ENCODE measurements around the gene CABP1. TPM values are rescaled to one million over a fixed set of nuclear protein-coding genes. Genes with fewer than 3 reads are reported as not detected.

CABP1 gene
- total RNA-seq, 4 donors from 2014 or later, result 0.51 to 6.4 (median 2.1) TPM; not detected in 1

DNA sequence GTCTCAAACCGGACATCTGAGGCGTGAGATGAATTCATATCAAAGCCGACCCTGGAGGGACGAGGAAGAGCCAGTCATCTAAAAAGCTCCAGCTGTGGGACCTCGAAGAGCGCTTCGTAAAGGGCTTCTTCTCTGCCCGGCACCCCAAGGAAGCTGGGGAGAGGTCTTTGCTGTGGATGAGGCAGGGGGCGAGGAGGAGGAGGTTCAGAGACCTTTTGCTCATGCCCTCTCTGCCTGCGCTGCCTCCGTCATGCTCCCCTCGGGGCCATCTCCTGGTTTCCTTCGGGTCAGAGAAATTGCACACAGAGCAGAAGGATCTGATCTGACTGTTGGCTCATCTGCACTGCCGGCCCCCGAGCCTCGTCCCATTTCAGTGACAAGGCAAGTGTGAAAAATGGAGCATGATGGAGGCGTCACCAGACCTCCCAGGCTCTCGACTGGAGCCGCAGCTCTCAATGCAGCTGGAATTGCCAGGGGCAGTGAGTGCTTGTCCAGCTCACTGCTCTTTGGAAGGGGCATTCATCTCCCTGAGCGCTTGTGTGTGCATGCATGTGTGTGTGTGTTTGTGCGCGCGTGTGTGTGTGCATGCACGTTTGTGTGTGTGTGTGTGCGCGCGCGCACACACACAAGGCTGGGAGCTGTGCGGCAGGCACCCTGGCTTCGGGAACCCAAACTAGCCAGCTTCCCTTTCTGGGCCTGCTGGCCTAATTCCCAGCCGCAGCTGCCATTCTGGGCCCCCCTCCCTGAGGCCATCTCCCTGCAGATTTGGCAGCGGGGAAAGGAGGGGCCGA lies 9.2 kb downstream of the CABP1 start:
- peak in 1 of 2 donors; percentile 22 for DNase-seq
- intact Hi-C loops (cut with DNase I; ENCODE audit: low total_unique reads), result loop anchor here (5.0 kb wide), 1 partner anchor 63 kb away; the partner anchor contains the start of gene UNC119B
- H3K27ac ChIP-seq, result peak overlapping the region; percentile 62 to 76
- no peaks in the 10 kb centered on the region for H3K27me3 ChIP-seq
- H3K4me1 ChIP-seq, result no peaks in the 10 kb centered on the region
- no peaks in the 10 kb centered on the region for H3K36me3 ChIP-seq
- peak overlapping the region; percentile 32 to 33 for H3K4me3 ChIP-seq
- TF ChIP-seq, protein P1, sequence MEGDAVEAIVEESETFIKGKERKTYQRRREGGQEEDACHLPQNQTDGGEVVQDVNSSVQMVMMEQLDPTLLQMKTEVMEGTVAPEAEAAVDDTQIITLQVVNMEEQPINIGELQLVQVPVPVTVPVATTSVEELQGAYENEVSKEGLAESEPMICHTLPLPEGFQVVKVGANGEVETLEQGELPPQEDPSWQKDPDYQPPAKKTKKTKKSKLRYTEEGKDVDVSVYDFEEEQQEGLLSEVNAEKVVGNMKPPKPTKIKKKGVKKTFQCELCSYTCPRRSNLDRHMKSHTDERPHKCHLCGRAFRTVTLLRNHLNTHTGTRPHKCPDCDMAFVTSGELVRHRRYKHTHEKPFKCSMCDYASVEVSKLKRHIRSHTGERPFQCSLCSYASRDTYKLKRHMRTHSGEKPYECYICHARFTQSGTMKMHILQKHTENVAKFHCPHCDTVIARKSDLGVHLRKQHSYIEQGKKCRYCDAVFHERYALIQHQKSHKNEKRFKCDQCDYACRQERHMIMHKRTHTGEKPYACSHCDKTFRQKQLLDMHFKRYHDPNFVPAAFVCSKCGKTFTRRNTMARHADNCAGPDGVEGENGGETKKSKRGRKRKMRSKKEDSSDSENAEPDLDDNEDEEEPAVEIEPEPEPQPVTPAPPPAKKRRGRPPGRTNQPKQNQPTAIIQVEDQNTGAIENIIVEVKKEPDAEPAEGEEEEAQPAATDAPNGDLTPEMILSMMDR (IDR thresholded peaks at IDR 0.05), result no peak
- TF ChIP-seq POLR2A (IDR thresholded peaks at IDR 0.05), result no peak
- no peaks in the 10 kb centered on the region for H3K9me3 ChIP-seq

DNA sequence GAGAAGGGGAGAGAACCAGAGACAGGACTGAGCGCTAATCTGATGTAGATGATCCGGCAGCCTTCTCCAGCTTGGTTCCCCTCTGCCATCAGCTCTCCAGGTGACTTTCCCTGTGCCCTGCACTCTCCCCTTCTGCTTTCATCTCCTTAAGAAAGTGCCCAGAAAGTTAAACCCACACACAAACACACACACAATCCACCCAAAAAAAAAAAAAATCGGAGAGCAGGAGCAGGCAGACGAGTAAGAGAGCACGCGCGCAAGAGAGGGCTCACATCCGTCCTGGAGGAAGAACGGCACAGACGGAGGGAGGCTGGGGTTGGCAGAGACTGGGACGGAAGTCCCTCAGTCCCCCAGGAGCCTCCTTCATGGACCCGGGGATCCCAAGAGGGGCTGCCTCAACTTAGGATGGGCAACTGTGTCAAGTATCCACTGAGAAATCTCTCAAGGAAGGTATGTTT lies 9.8 kb downstream of the CABP1 start:
- H3K27me3 ChIP-seq, result no peaks in the 10 kb centered on the region
- no peaks in the 10 kb centered on the region for H3K9me3 ChIP-seq
- H3K4me1 ChIP-seq, result no peaks in the 10 kb centered on the region
- DNase-seq, result no peak
- no peak overlapping the region for H3K4me3 ChIP-seq
- H3K36me3 ChIP-seq, result no peaks in the 10 kb centered on the region
- TF ChIP-seq POLR2A (IDR thresholded peaks at IDR 0.05), result no peak
- TF ChIP-seq, protein P1 (IDR thresholded peaks at IDR 0.05), result no peak
- intact Hi-C loops (cut with DNase I; ENCODE audit: low total_unique reads), result no loop called here
- peak overlapping the region; percentile 43 to 76 for H3K27ac ChIP-seq

DNA sequence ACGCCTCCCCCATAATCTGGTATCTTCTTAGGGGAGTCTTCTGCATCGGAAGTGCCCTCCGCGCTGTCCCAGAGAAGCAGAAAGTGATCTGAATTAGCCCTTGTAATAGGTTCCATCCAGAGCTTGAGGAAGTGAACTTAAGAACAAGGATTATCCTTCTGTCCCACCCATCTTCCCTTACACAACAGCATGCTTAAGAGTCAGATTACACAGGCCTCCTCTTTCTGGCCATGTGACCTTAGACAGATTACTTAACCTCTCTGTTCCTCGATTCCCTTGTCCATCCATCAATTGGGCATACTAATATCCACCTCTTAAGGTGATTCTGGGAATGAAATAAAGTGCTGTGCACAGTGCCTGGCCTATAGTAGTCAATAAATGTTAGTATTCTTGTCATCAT lies 11.4 kb downstream of the CABP1 start:
- TF ChIP-seq POLR2A (IDR thresholded peaks at IDR 0.05), result no peak
- TF ChIP-seq, protein P1 (IDR thresholded peaks at IDR 0.05), result no peak
- H3K27me3 ChIP-seq, result no peaks in the 10 kb centered on the region
- H3K27ac ChIP-seq, result peak overlapping the region in 1 of 2 donors; percentile 30
- no peaks in the 10 kb centered on the region for H3K36me3 ChIP-seq
- no peak overlapping the region for H3K4me3 ChIP-seq
- H3K9me3 ChIP-seq, result no peaks in the 10 kb centered on the region
- intact Hi-C loops (cut with DNase I; ENCODE audit: low total_unique reads), result no loop called here
- DNase-seq, result no peak
- H3K4me1 ChIP-seq, result no peaks in the 10 kb centered on the region

DNA sequence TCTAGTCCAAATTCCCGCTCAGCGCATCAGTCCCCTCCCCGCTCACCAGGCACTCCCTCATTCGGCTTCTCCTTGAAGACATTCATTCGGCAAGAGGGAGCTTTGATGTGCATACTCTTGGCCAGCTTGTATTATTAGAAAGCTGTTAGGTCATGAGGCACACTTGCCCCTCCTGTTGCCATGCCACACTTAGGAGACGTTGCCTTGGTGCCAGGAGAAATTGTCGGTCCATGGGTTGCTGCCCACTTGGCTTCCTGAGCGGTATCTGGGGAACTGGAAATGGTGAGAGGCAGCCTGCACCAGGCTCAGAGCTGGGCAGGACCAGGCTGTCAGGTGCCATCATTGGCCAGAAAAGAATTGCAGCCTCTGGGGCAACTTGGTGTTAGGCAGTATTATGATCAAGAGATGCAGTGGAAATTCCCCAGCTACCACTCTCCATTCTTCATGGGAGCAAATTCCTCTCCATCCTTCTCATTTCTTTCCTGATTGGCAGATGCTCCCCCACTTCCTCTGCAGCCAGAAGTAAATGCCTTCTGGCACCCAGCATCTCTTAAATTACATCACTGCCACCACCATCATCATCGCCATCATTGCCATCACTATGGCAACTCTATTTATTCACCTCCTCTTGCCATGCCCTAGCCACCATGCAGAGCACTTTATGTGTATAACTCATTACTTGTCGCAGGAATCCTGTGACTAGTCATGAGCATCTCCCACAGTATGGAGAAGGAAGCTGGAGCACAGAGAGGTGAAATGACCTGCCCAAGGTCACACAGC lies 12.4 kb downstream of the CABP1 start:
- no peak for TF ChIP-seq POLR2A (IDR thresholded peaks at IDR 0.05)
- TF ChIP-seq, protein P1 (IDR thresholded peaks at IDR 0.05), result no peak
- Histone ChIP-seq H3K9me3 (no peaks in the 10 kb centered on the region), H3K4me1 (no peaks in the 10 kb centered on the region), H3K36me3 (no peaks in the 10 kb centered on the region), H3K27ac (peak overlapping the region in 1 of 2 donors; percentile 8), H3K4me3 (no peak overlapping the region), H3K27me3 (no peaks in the 10 kb centered on the region)
- DNase-seq, result no peak
- intact Hi-C loops (cut with DNase I; ENCODE audit: low total_unique reads), result no loop called here

DNA sequence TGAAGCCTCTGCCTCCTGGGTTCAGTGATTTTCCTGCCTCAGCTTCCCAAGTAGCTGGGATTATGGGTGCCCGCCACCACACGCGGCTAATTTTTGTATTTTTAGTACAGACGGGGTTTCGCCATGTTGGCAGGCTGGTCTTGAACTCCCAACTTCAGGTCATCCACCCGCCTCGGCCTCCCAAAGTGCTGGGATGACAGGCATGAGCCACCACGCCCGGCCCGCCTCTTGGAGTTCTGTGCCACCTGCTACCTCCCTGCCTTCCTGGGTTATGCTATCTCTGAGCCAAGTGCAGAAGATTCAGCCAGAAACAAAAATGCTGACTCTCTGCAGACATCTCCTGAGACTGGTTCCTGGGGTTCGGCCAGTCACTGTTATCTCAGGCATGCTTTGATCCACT lies 13.2 kb downstream of the CABP1 start:
- intact Hi-C loops (cut with DNase I; ENCODE audit: low total_unique reads), result no loop called here
- no peaks in the 10 kb centered on the region for H3K27me3 ChIP-seq
- TF ChIP-seq POLR2A (IDR thresholded peaks at IDR 0.05), result no peak
- TF ChIP-seq, protein P1 (IDR thresholded peaks at IDR 0.05), result no peak
- no peaks in the 10 kb centered on the region for H3K9me3 ChIP-seq
- peak overlapping the region; percentile 65 to 73 for H3K27ac ChIP-seq
- no peaks in the 10 kb centered on the region for H3K36me3 ChIP-seq
- no peaks in the 10 kb centered on the region for H3K4me1 ChIP-seq
- DNase-seq, result no peak
- no peak overlapping the region for H3K4me3 ChIP-seq
